H1 (cell line): ENCODE measurements around the gene INSM1. TPM values are rescaled to one million over a fixed set of nuclear protein-coding genes. Genes with fewer than 3 reads are reported as not detected.

ENCODE experiments used
- CTCF ChIA-PET: fragments of 300-600 bp; sonication (Branson Sonifier 250); formaldehyde crosslinking; loops from one replicate; lab custom pipeline; 2021; ENCODE audit not compliant: partially characterized antibody; lab: Charles Lee
- POLR2A ChIA-PET: fragments of 300-600 bp; sonication (Branson Sonifier 250); formaldehyde crosslinking; loops from one replicate; lab custom pipeline; 2021; ENCODE audit warnings: inconsistent platforms; ENCODE audit not compliant: partially characterized antibody; lab: Charles Lee
- DNase-seq, 2 experiments: peaks; one replicate each; pipeline versions ENCODE4 v3.0.0 to v3.0.0-alpha.2; 2010 to 2022; ENCODE audit warnings: low spot score in 2 of 2, low read depth in 1 of 2, mixed read lengths in 1 of 2
- FAIRE-seq: peaks from 2 replicates; lab custom pipeline; 2011; peaks lifted over from hg19 to GRCh38; lab: Jason Lieb, UNC
- H2AFZ ChIP-seq: 2 replicates; pipeline ENCODE4 v1.8.1; 2012; ENCODE audit warnings: low read length, inconsistent platforms
- H2AK5ac ChIP-seq: 2 replicates; pipeline ENCODE4 v1.6.1; 2013; ENCODE audit warnings: low read depth, low read length
- H2BK120ac ChIP-seq: replicated peaks from 2 replicates; pipeline ENCODE3; 2013; ENCODE audit warnings: low read depth, low read length, inconsistent platforms
- H2BK12ac ChIP-seq: 2 replicates; pipeline ENCODE4 v1.6.1; 2013; ENCODE audit warnings: low read depth, low read length
- H2BK15ac ChIP-seq: 2 replicates; pipeline ENCODE4 v1.6.1; 2013; ENCODE audit warnings: low read length
- H2BK20ac ChIP-seq: 2 replicates; pipeline ENCODE4 v1.6.1; 2013; ENCODE audit warnings: low read length
- H2BK5ac ChIP-seq: 2 replicates; pipeline ENCODE4 v1.6.1; 2013; ENCODE audit warnings: low read depth, low read length
- H3K14ac ChIP-seq: 2 replicates; pipeline ENCODE4 v1.6.1; 2013; ENCODE audit warnings: inconsistent platforms; ENCODE audit not compliant: insufficient read length
- H3K18ac ChIP-seq: 2 replicates; pipeline ENCODE4 v1.6.1; 2013; ENCODE audit warnings: low read length; ENCODE audit errors: extremely low read depth
- H3K23ac ChIP-seq: 2 replicates; pipeline ENCODE4 v1.6.1; 2013; ENCODE audit warnings: inconsistent platforms; ENCODE audit not compliant: insufficient read length
- H3K23me2 ChIP-seq: 2 replicates; pipeline ENCODE4 v1.6.1; 2013; ENCODE audit warnings: low read depth, low read length
- H3K27ac ChIP-seq: 2 replicates; pipeline ENCODE4 v1.6.1; 2011; ENCODE audit warnings: low read depth, low read length, inconsistent platforms
- H3K27me3 ChIP-seq, 4 experiments: replicated peaks in 1 of 4; 1 replicate in 1 of 4; 2 replicates in 3 of 4; pipeline versions ENCODE4 v1.6.1 to v1.8.1; 2011 to 2013; ENCODE audit warnings: low read length in 3 of 4, mild to moderate bottlenecking in 3 of 4, inconsistent platforms in 2 of 4, mixed read lengths in 2 of 4, moderate library complexity in 1 of 4; ENCODE audit not compliant: control insufficient read depth in 3 of 4, insufficient read depth in 3 of 4; ENCODE audit errors: extremely low read depth in 1 of 4
- H3K36me3 ChIP-seq, 4 experiments: 2 replicates each; pipeline versions ENCODE4 v1.6.1 to v1.8.1; 2011 to 2013; ENCODE audit warnings: mild to moderate bottlenecking in 4 of 4, low read length in 3 of 4, moderate library complexity in 2 of 4, control low read depth in 1 of 4, inconsistent platforms in 1 of 4; ENCODE audit not compliant: insufficient read depth in 4 of 4, control insufficient read depth in 2 of 4
- H3K4ac ChIP-seq: replicated peaks from 2 replicates; pipeline ENCODE3; 2013; ENCODE audit warnings: low read length, low read depth, mixed read lengths, inconsistent platforms; ENCODE audit not compliant: insufficient read length
- H3K4me1 ChIP-seq, 4 experiments: replicated peaks in 1 of 4; 1 replicate in 1 of 4; 2 replicates in 3 of 4; pipeline versions ENCODE4 v1.6.1 to v1.8.1; 2011 to 2013; ENCODE audit warnings: low read length in 3 of 4, inconsistent platforms in 2 of 4, mixed read lengths in 1 of 4; ENCODE audit not compliant: insufficient read depth in 4 of 4, control insufficient read depth in 3 of 4
- H3K4me2 ChIP-seq, 2 experiments: 2 replicates each; pipeline versions ENCODE4 v1.6.1 to v1.8.1; 2011 to 2013; ENCODE audit warnings: low read depth in 2 of 2, low read length in 2 of 2, control low read depth in 1 of 2, inconsistent platforms in 1 of 2, mild to moderate bottlenecking in 1 of 2; ENCODE audit not compliant: insufficient read depth in 1 of 2
- H3K4me3 ChIP-seq, 4 experiments: fragments of 200-600, 300-600 bp in 1 of 4; sonication (generic), shearing (Covaris generic), sonication (Bioruptor Twin) in 1 of 4; 2 replicates each; pipeline versions ENCODE4 v1.5.1 to v1.8.1; 2011 to 2016; ENCODE audit warnings: low read length in 4 of 4, low read depth in 3 of 4, control low read depth in 2 of 4, inconsistent platforms in 2 of 4, mild to moderate bottlenecking in 2 of 4, mixed read lengths in 1 of 4, moderate library complexity in 1 of 4; ENCODE audit not compliant: insufficient read depth in 2 of 4; ENCODE audit errors: extremely low read depth in 1 of 4
- H3K56ac ChIP-seq: replicated peaks from 2 replicates; pipeline ENCODE3; 2013; ENCODE audit warnings: low read depth, mild to moderate bottlenecking, mixed read lengths, low read length, inconsistent platforms; ENCODE audit not compliant: insufficient read length
- H3K79me1 ChIP-seq: 2 replicates; pipeline ENCODE4 v1.6.1; 2013; ENCODE audit warnings: low read depth, low read length, control low read depth
- H3K79me2 ChIP-seq, 2 experiments: 2 replicates each; pipeline versions ENCODE4 v1.6.1 to v1.8.1; 2012 to 2013; ENCODE audit warnings: low read length in 2 of 2, mild to moderate bottlenecking in 2 of 2, inconsistent platforms in 1 of 2; ENCODE audit not compliant: insufficient read depth in 2 of 2, control insufficient read depth in 1 of 2
- H3K9ac ChIP-seq, 4 experiments: replicated peaks in 1 of 4; 1 replicate in 1 of 4; 2 replicates in 3 of 4; pipeline versions ENCODE4 v1.6.1 to v1.8.1; 2011 to 2013; ENCODE audit warnings: low read depth in 3 of 4, low read length in 3 of 4, control low read depth in 2 of 4, mild to moderate bottlenecking in 2 of 4, moderate library complexity in 2 of 4, inconsistent platforms in 1 of 4; ENCODE audit errors: extremely low read depth in 1 of 4
- H3K9me3 ChIP-seq, 2 experiments: 2 replicates each; pipeline versions ENCODE4 v1.6.1 to v1.8.1; 2012 to 2013; ENCODE audit warnings: mild to moderate bottlenecking in 2 of 2, moderate library complexity in 2 of 2, control low read depth in 1 of 2, inconsistent platforms in 1 of 2, low read depth in 1 of 2, low read length in 1 of 2, mixed read lengths in 1 of 2; ENCODE audit not compliant: insufficient read depth in 2 of 2
- H4K20me1 ChIP-seq, 2 experiments: replicated peaks in 1 of 2; 2 replicates each; pipeline versions ENCODE3 to v1.8.1; 2011 to 2013; ENCODE audit warnings: inconsistent platforms in 2 of 2, low read length in 2 of 2, mild to moderate bottlenecking in 1 of 2; ENCODE audit not compliant: insufficient read depth in 2 of 2, control insufficient read depth in 1 of 2
- H4K5ac ChIP-seq: 2 replicates; pipeline ENCODE4 v1.6.1; 2013; ENCODE audit warnings: low read length, low read depth, mixed read lengths, inconsistent platforms; ENCODE audit not compliant: insufficient read length
- H4K8ac ChIP-seq: 2 replicates; pipeline ENCODE4 v1.8.0; 2013; ENCODE audit warnings: mild to moderate bottlenecking, moderate library complexity, low read length, inconsistent platforms; ENCODE audit not compliant: insufficient read depth; ENCODE audit errors: extremely low read depth
- H4K91ac ChIP-seq: replicated peaks from 2 replicates; pipeline ENCODE3; 2013; ENCODE audit warnings: low read length, mixed read lengths, inconsistent platforms; ENCODE audit not compliant: insufficient read length
- SP4 ChIP-seq: IDR thresholded peaks from 2 replicates; pipeline ENCODE4 v1.6.1; 2012; ENCODE audit warnings: low read length, inconsistent platforms
- TAF1 ChIP-seq: IDR thresholded peaks from 2 replicates; pipeline ENCODE4 v1.6.1; 2011; ENCODE audit warnings: mild to moderate bottlenecking, low read depth, low read length
- YY1 ChIP-seq: IDR thresholded peaks from 2 replicates; pipeline ENCODE4 v1.6.1; 2011; ENCODE audit warnings: low read depth, mild to moderate bottlenecking, low read length
- WGBS, 2 experiments: shearing (Covaris generic) in 1 of 2; methylation state at CpG; one replicate each; pipeline versions ENCODE4 v1.1.6 to v1.1.7; 2013 to 2015; ENCODE audit warnings: low lambda C conversion rate in 2 of 2, mixed read lengths in 2 of 2, inconsistent platforms in 1 of 2, low coverage in 1 of 2, missing lambda C conversion rate in 1 of 2; ENCODE audit not compliant: insufficient replicate concordance in 2 of 2, insufficient coverage in 1 of 2, insufficient read length in 1 of 2; ENCODE audit errors: extremely low coverage in 1 of 2, missing lambda C conversion rate in 1 of 2; 5-methylcytosine and 5-hydroxymethylcytosine counted together
- polyA plus RNA-seq, 7 experiments: library from polyadenylated mRNA; depleted of rRNA in 3 of 7; stranded (reverse) in 5 of 7; unstranded in 2 of 7; fragments of >200 nt in 5 of 7; fragments of 200-250 nt in 2 of 7; gene quantifications; 1 replicate in 5 of 7; 2 replicates in 1 of 7; 4 replicates in 1 of 7; pipeline versions ENCODE4 v1.2.1 to v1.2.3, GENCODE V29; 2011 to 2013; ENCODE audit warnings: missing spikeins in 2 of 7, mixed read lengths in 2 of 7
- total RNA-seq: library from RNA; stranded (reverse); fragmentation: NEBNext Ultra II Directional; extraction: Animal tissue kit (Norgen Biotek cat#: 25700); gene quantifications from 2 replicates; pipeline ENCODE4 v1.2.1, GENCODE V29; 2021

The INSM1 gene
- total and polyA plus RNA-seq, 2 of the 8 experiments (the other 6 are each of a cell fraction or from before 2014, with no cell fraction given): 0.86 to 2.5 TPM

DNA sequence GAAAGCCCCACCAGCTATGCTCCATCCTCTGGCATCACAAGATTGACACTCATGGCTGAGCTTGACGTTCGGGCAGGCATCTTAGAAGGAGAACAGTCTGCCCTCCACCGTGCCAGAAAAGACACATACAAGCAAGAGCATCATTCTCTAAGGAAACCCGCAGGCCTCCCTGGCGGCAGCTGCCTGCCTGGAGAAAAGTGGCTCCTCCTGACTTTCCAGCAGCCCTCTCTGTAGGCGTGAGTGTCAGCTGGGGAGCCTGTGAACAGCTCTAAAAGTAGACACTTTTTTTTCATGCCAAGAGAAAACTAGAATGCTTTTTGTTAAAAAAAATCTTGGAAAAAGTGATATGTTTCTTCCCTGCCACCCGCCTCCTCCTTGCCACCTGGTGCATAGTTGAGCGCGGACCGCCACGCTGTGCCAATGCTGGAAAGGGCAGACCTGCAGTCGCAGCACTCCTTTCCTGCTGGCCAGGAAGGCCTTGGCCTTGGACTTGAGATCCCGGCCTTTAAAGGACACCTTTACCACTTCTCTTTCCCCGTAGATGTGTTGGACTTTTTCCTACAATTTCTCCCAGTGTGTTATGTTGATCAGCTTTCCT lies 29.7 kb upstream of the INSM1 start:
- Histone ChIP-seq H3K56ac (no peak overlapping the region), H3K9me3 (peaks cover 0 to 2% of the 10 kb centered on the region in 2 experiments; a peak in 1 of 4 replicates), H4K20me1 (no peaks in the 10 kb centered on the region), H3K9ac (no peak overlapping the region), H2BK15ac (no peak overlapping the region), H3K36me3 (no peaks in the 10 kb centered on the region), H2AFZ (no peak overlapping the region), H4K8ac (no peak overlapping the region), H3K27ac (no peak overlapping the region), H3K23me2 (peaks cover 4% of the 10 kb centered on the region; the same call in 1 of the 2 replicates), H2BK12ac (no peak overlapping the region), H3K27me3 (no peaks in the 10 kb centered on the region), H4K5ac (no peak overlapping the region), H3K23ac (no peak overlapping the region), H2BK5ac (no peak overlapping the region), H3K4ac (no peak overlapping the region), H3K79me2 (no peaks in the 10 kb centered on the region), H2BK120ac (no peak overlapping the region), H3K14ac (no peak overlapping the region), H2AK5ac (no peak overlapping the region), H3K79me1 (no peaks in the 10 kb centered on the region), H4K91ac (no peak overlapping the region), H3K4me2 (no peak overlapping the region), H2BK20ac (no peak overlapping the region), H3K18ac (no peak overlapping the region), H3K4me1 (no peaks in the 10 kb centered on the region), H3K4me3 (no peak overlapping the region)
- FAIRE-seq: no peak
- POLR2A ChIA-PET: no interaction called here
- no peak for TF ChIP-seq TAF1
- no peak for TF ChIP-seq SP4
- no peak for TF ChIP-seq YY1
- CTCF ChIA-PET: interaction anchor here (1.8 kb wide), 1 partner anchor 9 kb away, joined by 4 read pairs; no protein-coding TSS in a partner anchor
- WGBS, 2 experiments: 91% methylated on average over 14 of the region's 14 CpGs; no CpG with 5 or more reads in 1 of the 2 experiments
- no peak for DNase-seq
